DMS79 (cell line): ENCODE data around the gene AP2A1.

ENCODE experiments used
- DNase-seq: peaks from one replicate; lab custom pipeline; 2025; lab: John Stamatoyannopoulos, UW

The AP2A1 gene

DNA sequence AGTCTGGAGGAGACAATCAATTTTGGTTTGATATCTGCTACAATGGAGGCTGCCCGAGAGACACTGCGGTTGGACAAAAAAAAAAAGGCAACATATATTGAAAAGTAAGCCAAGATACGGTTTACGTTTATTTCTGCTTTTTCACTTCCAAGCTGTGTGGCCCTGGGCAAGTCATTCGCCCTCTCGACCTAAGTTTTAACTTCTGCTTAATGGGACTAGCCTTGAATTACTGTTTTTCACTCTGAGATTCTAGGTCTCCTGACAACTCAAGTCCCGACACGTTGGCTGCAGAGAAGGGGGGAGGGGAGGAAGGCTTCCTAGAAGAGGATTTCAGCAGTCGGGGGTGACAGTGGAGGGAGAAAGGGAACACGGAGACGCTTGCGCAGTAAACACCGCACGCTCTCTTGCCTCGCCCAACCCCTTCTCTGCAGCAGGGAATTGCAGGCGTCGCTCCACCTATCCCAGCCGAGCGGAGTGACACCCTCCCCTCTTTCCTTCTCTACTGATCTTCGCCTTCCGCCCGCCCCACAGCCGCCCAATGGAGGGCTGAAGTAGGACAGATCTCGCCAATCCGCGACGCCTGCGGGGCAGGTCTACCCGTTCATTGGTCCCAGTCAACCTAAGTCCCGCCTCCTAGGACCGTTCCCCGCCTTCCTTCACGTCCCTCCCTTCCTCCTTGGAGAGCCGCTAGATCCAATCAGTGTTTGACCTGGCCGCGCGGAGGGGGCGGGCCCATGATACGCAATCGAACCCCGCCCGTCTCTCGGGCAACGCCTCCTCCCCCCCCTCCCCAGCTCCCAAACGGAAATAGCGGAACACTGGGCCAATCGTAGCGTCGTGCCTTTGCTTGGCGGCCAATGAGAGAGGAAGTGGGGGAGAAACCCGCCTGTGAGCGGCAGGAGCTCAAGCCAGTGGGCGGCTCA lies 533 bp upstream of the AP2A1 start:
- DNase-seq = peak; percentile 100

DNA sequence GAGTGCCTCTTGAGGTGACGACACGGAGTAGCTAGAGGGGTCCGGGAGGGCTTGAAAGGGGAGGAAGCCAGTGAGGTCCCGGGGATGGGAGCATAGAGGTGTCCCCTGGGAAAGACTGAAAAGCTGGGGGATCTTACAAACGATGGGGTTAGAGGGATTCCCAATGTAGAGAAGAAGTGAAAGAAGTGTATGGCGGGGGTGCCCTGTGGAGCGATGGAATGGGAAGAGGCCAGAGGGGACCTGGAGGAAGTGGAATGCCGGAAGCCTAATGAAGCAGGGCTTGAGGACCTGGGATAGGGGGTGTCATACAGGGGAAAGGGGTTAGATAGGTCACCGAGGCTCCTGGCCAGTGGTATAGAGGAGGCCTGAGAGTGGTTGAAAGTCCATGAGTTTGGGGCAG lies 580 bp downstream of the AP2A1 start:
- no peak for DNase-seq

DNA sequence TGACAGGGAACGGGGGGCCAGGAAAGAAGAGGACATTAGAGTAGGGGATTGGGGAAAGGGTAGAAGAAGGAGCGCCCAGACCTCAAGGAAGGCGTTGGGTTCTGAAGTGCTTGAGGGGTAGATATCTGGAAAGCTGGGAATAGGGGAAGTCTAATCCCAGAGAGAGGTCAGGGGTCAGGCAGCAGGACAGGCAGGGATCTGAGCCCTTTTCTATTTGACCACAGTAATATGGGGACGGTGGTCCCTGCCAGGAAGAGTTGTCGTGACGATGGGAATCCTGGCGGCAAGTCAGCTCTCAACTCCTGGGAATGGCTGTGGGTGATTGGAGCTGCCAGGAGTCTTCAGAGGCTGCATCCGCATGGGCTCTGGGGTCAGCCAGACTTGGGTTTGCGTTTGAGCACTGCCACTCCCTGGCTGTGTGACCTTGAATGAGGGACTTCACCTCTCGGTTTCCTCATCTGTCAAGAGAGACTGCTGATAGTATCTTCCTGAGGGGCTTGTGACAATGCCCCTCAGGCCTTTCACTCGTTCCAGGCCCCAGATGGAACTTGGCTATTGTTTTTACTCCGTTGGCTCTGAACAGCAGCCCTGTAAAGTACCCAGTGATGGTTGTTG lies 1.3 kb downstream of the AP2A1 start:
- no peak for DNase-seq

DNA sequence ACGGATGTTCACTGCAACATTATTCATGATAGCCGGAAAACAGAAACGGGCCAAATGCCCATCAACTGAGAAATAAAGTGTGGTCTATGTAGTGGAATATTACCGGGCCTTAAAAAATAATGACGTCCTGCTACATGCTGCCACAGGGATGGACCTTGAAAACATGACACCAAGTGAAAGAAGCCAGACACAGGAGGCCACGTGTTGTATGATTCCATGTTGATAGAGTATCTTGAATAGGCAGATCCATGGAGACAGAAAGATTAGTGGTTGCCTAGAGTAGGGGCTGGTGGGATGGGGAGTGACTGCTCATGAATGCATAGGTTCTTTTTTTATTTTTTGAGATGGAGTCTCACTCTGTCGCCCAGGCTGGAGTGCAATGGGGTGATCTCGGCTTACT lies 3.7 kb downstream of the AP2A1 start:
- DNase-seq = no peak

DNA sequence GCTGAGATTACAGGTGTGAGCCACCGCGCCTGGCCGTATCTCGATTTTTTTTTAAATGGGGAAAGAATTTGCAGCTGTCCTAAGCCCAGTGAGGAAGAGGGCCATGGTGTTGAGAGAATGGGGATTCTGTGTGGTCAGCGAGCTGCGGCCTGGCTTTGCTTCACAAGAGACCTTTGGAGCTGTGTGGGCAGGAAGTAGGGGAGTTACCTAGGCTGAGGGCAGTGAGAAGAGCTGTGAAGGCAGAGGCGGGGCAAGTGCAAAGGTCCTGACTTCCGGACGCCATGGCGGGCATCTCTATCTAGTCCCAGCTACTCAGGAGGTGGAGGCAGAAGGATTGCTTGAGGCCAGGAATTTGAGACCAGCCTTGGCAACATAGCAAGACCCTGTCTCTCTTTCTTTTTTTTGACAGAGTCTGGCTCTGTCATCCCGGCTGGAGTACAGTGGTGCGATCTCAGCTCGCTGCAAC lies 4.9 kb downstream of the AP2A1 start:
- DNase-seq = no peak

GRCh38 chr19:49772850-49773432 lies 6.1 kb downstream of the AP2A1 start:
- no peak for DNase-seq

GRCh38 chr19:49773663-49774350 lies 7.0 kb downstream of the AP2A1 start:
- no peak for DNase-seq

DNA sequence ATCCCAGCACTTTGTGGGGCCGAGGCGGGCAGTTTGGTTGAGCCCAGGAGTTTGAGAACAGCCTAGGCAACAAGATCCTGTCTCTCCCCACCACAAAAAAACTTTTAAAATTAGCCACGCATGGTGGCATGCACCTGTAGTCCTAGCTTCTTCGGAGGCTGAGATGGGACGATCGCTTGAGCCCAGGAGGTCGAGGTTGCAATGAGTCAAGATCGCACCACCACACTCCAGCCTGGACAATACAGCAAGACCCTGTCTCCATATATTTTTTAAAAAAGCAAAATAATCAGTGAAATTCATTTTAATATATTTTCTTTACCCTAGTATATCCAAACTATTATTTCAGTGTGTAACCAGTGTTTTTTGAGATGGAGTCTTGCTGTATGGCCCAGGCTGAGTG lies 8.2 kb downstream of the AP2A1 start:
- DNase-seq = no peak

GRCh38 chr19:49775742-49776370 lies 9.1 kb downstream of the AP2A1 start:
- DNase-seq = no peak

DNA sequence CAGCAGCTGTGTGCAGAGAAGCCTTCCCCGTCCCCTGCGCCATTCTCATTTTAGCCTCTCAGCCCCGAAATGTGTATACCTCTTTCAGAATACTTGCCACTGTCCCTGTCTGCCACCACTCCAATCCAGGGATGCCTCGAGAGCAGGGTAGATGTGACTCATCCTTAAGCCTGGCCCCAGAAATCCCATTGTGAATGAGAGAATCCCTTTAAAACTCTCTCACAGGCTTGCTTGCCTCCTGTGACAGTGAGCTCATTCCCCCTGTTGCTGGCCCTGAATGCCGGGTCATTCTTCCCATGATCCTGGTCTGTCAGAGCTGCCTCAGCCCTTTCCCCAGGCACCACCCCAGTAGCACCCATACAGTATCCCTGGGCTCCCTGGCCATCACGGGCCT lies 9.6 kb downstream of the AP2A1 start:
- no peak for DNase-seq

GRCh38 chr19:49779731-49780555 lies 13.1 kb downstream of the AP2A1 start:
- DNase-seq = no peak

- no peak for DNase-seq
Observed at GRCh38 chr19:49780861-49781260, 14.1 kb downstream of the AP2A1 start.

GRCh38 chr19:49781394-49781793 lies 14.6 kb downstream of the AP2A1 start:
- DNase-seq = no peak

GRCh38 chr19:49782515-49782914 lies 15.7 kb downstream of the AP2A1 start:
- DNase-seq = no peak

GRCh38 chr19:49786376-49786820 lies 19.6 kb downstream of the AP2A1 start:
- no peak for DNase-seq

GRCh38 chr19:49787746-49788145 lies 20.9 kb downstream of the AP2A1 start:
- DNase-seq = no peak

GRCh38 chr19:49788857-49789256 lies 22.1 kb downstream of the AP2A1 start:
- DNase-seq = no peak

DNA sequence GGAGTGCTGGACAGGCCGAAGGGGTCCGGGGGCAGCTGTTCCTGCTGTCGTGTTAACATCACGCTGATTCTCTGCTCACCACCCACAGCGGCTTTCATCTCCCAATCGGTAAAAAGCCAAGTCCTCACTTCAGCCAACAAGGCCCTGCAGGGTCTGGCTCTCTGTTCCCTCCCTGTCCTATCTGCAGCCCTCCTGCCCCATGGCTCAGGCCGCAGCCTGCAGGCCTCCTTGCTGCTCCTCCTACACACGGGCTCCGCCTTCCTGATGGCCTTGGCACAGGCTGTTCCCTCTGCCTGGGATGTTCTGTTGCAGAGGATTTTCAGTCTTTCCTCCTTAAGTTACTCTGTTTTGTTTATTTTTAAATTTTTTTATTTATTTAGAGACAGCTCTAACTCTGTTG lies 24.1 kb downstream of the AP2A1 start:
- no peak for DNase-seq

- no peak for DNase-seq
Observed at GRCh38 chr19:49791776-49792445, 25.1 kb downstream of the AP2A1 start.

DNA sequence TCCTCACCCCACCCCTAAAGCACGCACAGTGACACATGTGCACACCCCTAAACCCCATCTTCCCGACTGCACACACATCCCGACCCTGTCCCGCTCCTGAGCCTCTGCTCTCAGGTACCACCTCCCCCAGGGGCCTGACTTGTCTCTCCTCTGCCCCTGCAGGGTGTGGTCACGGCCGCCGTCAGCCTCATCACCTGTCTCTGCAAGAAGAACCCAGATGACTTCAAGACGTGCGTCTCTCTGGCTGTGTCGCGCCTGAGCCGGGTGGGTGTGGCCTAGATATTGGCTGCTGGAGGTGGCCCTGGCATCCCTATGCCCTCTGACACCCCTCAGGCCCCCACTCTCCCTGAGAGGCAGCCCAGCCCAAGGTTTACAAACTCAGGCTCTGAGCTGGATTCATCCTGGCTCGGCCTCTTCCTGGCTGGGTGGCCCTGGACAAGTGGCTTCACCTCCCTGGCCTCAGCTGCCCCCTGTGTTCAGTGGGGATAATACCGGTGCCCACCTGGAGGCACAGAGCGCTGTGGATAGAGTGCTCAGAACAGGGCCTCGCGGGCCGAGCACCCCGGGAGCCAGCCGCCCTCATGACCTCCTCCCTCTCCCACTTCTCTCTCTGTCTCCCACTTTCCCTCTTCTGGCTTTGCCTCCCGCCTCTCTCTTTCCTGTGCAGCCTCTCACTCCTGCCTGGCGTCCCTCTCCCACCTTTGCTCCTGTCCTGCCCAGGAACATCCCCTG lies 26.2 kb downstream of the AP2A1 start:
- DNase-seq = no peak
